HG02588 (cell line): ENCODE results near the gene POLL.

Experiments
- ATAC-seq: cut with Tn5 transposase; IDR thresholded peaks from one replicate; pipeline ENCODE4 v1.9.1; 2021; ENCODE audit warnings: mild to moderate bottlenecking, moderate library complexity; ENCODE audit not compliant: unreplicated experiment

POLL gene

GRCh38 chr10:101575091-101575490 lies 13.0 kb downstream of the POLL start:
- ATAC-seq = no peak

- ATAC-seq = no peak
Measured at GRCh38 chr10:101573885-101574753, 13.9 kb downstream of the POLL start.

- no peak for ATAC-seq
Measured at GRCh38 chr10:101572785-101573184, 15.3 kb downstream of the POLL start.

- no peak for ATAC-seq
Measured at GRCh38 chr10:101572126-101572525, 15.9 kb downstream of the POLL start.

GRCh38 chr10:101571271-101571925 lies 16.7 kb downstream of the POLL start:
- no peak for ATAC-seq

- no peak for ATAC-seq
Measured at GRCh38 chr10:101570428-101571270, 17.4 kb downstream of the POLL start.

- peak; percentile 75 for ATAC-seq
Measured at GRCh38 chr10:101569622-101570427, 18.2 kb downstream of the POLL start.

GRCh38 chr10:101569323-101569621 lies 18.8 kb downstream of the POLL start:
- no peak for ATAC-seq

- no peak for ATAC-seq
Measured at GRCh38 chr10:101568054-101568745, 19.9 kb downstream of the POLL start.

- no peak for ATAC-seq
Measured at GRCh38 chr10:101567165-101568006, 20.7 kb downstream of the POLL start.

GRCh38 chr10:101566333-101567164 lies 21.5 kb downstream of the POLL start:
- ATAC-seq = no peak

GRCh38 chr10:101565936-101566332 lies 22.1 kb downstream of the POLL start:
- no peak for ATAC-seq

GRCh38 chr10:101565370-101565900 lies 22.6 kb downstream of the POLL start:
- no peak for ATAC-seq

GRCh38 chr10:101564490-101564991 lies 23.5 kb downstream of the POLL start:
- ATAC-seq = no peak

- ATAC-seq = no peak
Measured at GRCh38 chr10:101563497-101564040, 24.5 kb downstream of the POLL start.

GRCh38 chr10:101563007-101563406 lies 25.1 kb downstream of the POLL start:
- ATAC-seq = no peak

- ATAC-seq = no peak
Measured at GRCh38 chr10:101562231-101562630, 25.8 kb downstream of the POLL start.
